MCF 10A (cell line): Measurements from ENCODE around the gene TCF3. TPM values are rescaled to one million over a fixed set of nuclear protein-coding genes. Genes with fewer than 3 reads are reported as not detected.
A peak's percentile ranks its signal among the peaks of the same experiment; 100 is the strongest.
"Not testable (repeated sequence)": the region's sequence is repeated elsewhere in the genome, so short reads cannot be mapped to it uniquely, and the experiment has no call there.

Experiments used
- BruUV-seq: library from RNA; stranded (reverse); fragments of 400-500 nt; replicated peaks from 2 replicates; lab custom pipeline; 2021; lab: Mats Ljungman, UMichigan
- CTCF ChIA-PET: fragments of 300-600 bp; sonication (Branson Sonifier 250); formaldehyde crosslinking; extraction: SDS; loops from one replicate; lab custom pipeline; 2021; ENCODE audit warnings: antibody characterized with exemption, inconsistent platforms; lab: Yijun Ruan, JAX
- POLR2A ChIA-PET: fragments of 300-600, 350-650 bp; sonication (Branson Sonifier 250); formaldehyde crosslinking; extraction: SDS; loops from one replicate; lab custom pipeline; 2020; ENCODE audit warnings: antibody characterized with exemption, inconsistent platforms; lab: Yijun Ruan, JAX
- DNase-seq: peaks from one replicate; pipeline ENCODE4 v3.0.0-alpha.2; 2018; ENCODE audit not compliant: unreplicated experiment
- H3K27ac Mint-ChIP-seq: one replicate; pipeline ENCODE4 v1.8.0; 2022; ENCODE audit warnings: mild to moderate bottlenecking, low read depth, mixed read lengths; ENCODE audit not compliant: unreplicated experiment
- H3K27me3 Mint-ChIP-seq: one replicate; pipeline ENCODE4 v1.8.0; 2022; ENCODE audit warnings: mixed read lengths; ENCODE audit not compliant: insufficient read depth, unreplicated experiment
- H3K36me3 Mint-ChIP-seq: one replicate; pipeline ENCODE4 v1.8.0; 2022; ENCODE audit warnings: mild to moderate bottlenecking, moderate library complexity, mixed read lengths; ENCODE audit not compliant: insufficient read depth, unreplicated experiment
- H3K4me1 Mint-ChIP-seq: one replicate; pipeline ENCODE4 v1.8.0; 2022; ENCODE audit warnings: mixed read lengths; ENCODE audit not compliant: insufficient read depth, unreplicated experiment
- H3K4me3 Mint-ChIP-seq: one replicate; pipeline ENCODE4 v1.8.0; 2022; ENCODE audit warnings: mild to moderate bottlenecking, moderate library complexity, mixed read lengths; ENCODE audit not compliant: unreplicated experiment
- H3K9me3 Mint-ChIP-seq: one replicate; pipeline ENCODE4 v1.8.0; 2022; ENCODE audit warnings: mixed read lengths; ENCODE audit not compliant: unreplicated experiment
- intact Hi-C: fragments of 100-400 bp; cut with micrococcal nuclease; formaldehyde crosslinking; loops from 2 replicates; pipeline ENCODE4 v1.14.1; 2022
- total RNA-seq: library from RNA; stranded (reverse); gene quantifications from 2 replicates; pipeline ENCODE4 v1.2.3, GENCODE V29; 2022
- TF ChIP-seq, protein P1 (sequence below): fragments of 200-600 bp; IDR thresholded peaks from one replicate; pipeline ENCODE4 v1.8.0; 2022; ENCODE audit warnings: antibody characterized with exemption, mild to moderate bottlenecking; ENCODE audit not compliant: unreplicated experiment

The TCF3 gene
- total RNA-seq, 1 experiment from 2014 or later = 100 TPM

DNA sequence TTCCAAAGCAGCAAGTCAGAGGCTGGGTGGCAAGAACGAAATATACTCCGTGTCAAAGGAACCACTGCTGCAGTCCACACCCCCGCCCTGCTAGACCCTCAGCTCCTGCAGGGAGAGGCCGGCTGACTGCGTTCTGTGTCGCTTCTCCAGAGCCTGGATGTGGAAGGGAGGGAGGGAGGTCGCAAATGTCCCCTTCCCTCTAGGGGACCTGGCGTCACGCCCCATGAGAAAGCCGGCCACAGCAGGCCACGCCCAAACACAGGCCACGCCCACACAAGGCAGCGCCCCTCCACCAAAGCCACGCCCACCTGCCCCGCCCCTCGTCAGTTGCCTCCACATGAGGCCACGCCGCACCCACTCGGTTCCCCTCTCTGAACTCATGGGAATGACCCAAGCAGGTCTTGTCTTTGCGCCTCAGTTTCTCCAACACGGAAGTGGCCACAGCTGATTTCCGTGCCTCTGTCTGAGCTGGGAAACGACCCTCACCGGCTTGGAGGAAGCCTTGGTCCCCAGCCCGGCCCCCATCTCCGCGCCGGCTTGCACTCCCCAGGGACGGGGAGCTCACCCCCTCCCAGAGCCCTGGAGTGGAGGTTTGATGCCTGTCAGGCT lies 38.4 kb upstream of the TCF3 start:
- ChIA-PET POLR2A (interaction anchor here (1.1 kb wide), 1 partner anchor 80 kb away, joined by 3 read pairs; no protein-coding TSS in a partner anchor), CTCF (interaction anchor here (0.6 to 1.8 kb wide), 5 partner anchors 18 to 130 kb away, joined by 3 to 6 read pairs (median 3); no protein-coding TSS in a partner anchor)
- peaks cover 5% of the 10 kb centered on the region for H3K4me1 Mint-ChIP-seq
- H3K9me3 Mint-ChIP-seq = peaks cover 7% of the 10 kb centered on the region
- peaks cover 23% of the 10 kb centered on the region for H3K27me3 Mint-ChIP-seq
- no peak overlapping the region for H3K27ac Mint-ChIP-seq
- no TSS peak for BruUV-seq
- intact Hi-C loops = no loop called here
- H3K36me3 Mint-ChIP-seq = no peaks in the 10 kb centered on the region
- TF ChIP-seq, protein P1, sequence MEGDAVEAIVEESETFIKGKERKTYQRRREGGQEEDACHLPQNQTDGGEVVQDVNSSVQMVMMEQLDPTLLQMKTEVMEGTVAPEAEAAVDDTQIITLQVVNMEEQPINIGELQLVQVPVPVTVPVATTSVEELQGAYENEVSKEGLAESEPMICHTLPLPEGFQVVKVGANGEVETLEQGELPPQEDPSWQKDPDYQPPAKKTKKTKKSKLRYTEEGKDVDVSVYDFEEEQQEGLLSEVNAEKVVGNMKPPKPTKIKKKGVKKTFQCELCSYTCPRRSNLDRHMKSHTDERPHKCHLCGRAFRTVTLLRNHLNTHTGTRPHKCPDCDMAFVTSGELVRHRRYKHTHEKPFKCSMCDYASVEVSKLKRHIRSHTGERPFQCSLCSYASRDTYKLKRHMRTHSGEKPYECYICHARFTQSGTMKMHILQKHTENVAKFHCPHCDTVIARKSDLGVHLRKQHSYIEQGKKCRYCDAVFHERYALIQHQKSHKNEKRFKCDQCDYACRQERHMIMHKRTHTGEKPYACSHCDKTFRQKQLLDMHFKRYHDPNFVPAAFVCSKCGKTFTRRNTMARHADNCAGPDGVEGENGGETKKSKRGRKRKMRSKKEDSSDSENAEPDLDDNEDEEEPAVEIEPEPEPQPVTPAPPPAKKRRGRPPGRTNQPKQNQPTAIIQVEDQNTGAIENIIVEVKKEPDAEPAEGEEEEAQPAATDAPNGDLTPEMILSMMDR = no peak
- no peak overlapping the region for H3K4me3 Mint-ChIP-seq
- peak; percentile 58 for DNase-seq

DNA sequence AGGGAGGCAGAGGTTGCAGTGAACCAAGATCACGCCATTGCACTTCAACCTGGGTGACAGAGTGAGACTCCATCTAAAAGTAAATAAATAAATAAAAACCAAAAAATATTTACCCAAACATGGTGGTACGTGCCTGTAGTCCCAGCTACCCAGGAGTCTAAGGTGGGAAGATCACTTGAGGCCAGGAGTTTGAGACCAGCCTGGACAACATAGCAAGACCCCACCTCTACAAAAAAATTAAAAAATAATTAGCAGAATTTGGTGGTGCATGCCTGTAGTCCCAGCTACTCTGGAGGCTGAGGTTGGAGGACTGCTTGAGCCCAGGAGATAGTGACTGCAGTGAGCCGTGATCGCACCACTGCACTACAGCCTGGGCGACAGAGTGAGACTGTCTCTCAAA lies 33.4 kb upstream of the TCF3 start:
- DNase-seq, H3K4me3 Mint-ChIP-seq, H3K36me3 Mint-ChIP-seq, H3K27ac Mint-ChIP-seq, H3K4me1 Mint-ChIP-seq, BruUV-seq, intact Hi-C loops, H3K9me3 Mint-ChIP-seq: not testable (repeated sequence)
- POLR2A ChIA-PET = interaction anchor here (0.6 kb wide), 1 partner anchor 36 kb away, joined by 3 read pairs; no protein-coding TSS in a partner anchor
- peaks cover 12% of the 10 kb centered on the region for H3K27me3 Mint-ChIP-seq
- CTCF ChIA-PET = interaction anchor here (0.6 to 0.7 kb wide), 2 partner anchors 49 to 146 kb away, joined by 3 to 5 read pairs; no protein-coding TSS in a partner anchor

DNA sequence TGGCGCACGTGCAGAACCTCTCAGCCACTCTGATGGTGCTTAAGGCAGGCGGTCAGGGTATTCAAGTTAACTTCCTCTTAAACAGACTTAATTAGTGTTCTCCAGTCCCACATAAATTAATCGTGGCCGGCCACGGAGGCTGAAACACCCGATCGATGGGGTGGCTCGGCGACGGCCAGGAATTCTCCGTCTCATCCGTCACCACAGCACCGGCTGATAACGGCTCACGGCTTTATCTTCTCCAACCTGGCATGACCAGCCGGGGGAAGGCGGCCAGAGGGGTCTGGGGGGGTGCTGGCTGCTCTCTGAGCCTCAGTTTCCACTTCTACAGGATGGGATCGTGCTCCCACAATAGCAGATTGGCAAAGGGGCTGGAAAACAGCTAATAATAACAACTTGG lies 32.6 kb upstream of the TCF3 start:
- no TSS peak for BruUV-seq
- CTCF ChIA-PET = interaction anchor here (0.6 to 2.1 kb wide), 2 partner anchors 13 to 48 kb away, joined by 3 to 11 read pairs; no protein-coding TSS in a partner anchor
- Mint-ChIP-seq H3K27me3 (peaks cover 12% of the 10 kb centered on the region), H3K4me3 (no peak overlapping the region), H3K27ac (no peak overlapping the region), H3K4me1 (no peaks in the 10 kb centered on the region), H3K9me3 (no peaks in the 10 kb centered on the region), H3K36me3 (no peaks in the 10 kb centered on the region)
- no peak for DNase-seq
- intact Hi-C loops = no loop called here
- POLR2A ChIA-PET = no interaction called here
- TF ChIP-seq, protein P1 = no peak

DNA sequence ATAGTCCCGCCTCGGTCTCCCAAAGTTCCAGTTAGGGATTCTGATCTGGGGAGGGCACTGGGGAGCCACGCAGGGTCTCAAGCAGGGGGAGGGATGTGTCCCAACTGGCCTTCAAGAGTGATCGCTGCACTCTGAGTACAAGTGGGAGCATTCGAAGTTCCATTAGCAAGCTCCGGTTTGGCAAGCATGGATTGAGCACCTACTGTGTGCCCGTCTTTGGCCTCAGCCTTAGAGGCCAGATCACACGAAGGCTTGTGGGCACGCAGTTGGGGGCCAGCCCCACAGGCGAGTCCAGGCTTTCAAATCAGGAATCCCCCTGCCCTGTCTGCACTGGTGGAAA lies 32.1 kb upstream of the TCF3 start:
- H3K27ac Mint-ChIP-seq = no peak overlapping the region

More for the DNA sequence above, 32.1 kb upstream of the TCF3 start:
- TF ChIP-seq, protein P1 = no peak
- POLR2A ChIA-PET = no interaction called here
- Mint-ChIP-seq H3K27me3 (peaks cover 12% of the 10 kb centered on the region), H3K4me1 (no peaks in the 10 kb centered on the region), H3K9me3 (no peaks in the 10 kb centered on the region), H3K4me3 (no peak overlapping the region), H3K36me3 (no peaks in the 10 kb centered on the region)
- CTCF ChIA-PET = interaction anchor here (1.1 to 2.1 kb wide), 2 partner anchors 12 to 104 kb away, joined by 3 to 11 read pairs; no protein-coding TSS in a partner anchor
- intact Hi-C loops = no loop called here
- BruUV-seq = no TSS peak
- no peak for DNase-seq
